ENCODE data around the gene SPINT3.

- no peak for TF ChIP-seq CTCF (IDR thresholded peaks at IDR 0.05; ENCODE audit: insufficient read depth, low read depth, low read length)
- TF ChIP-seq EZH2 (IDR thresholded peaks at IDR 0.05; ENCODE audit: insufficient read depth, low read length): no peak
Observed at GRCh38 chr20:45550765-45551164, 35.3 kb upstream of the SPINT3 start.
